Fibroblast of peridontal ligament (primary cell): ENCODE measurements around the gene CTNNA2.
A peak's percentile ranks its signal among the peaks of the same experiment; 100 is the strongest.

Source experiments
- DNase-seq: peaks from one replicate; pipeline ENCODE4 v3.0.0-alpha.2; 2010; ENCODE audit errors: extremely low read depth

CTNNA2 gene

GRCh38 chr2:79512442-79513401 lies at the start of gene CTNNA2:
TSS of gene CTNNA2 (plus strand) at chr2:79513051.
- no peak for DNase-seq

GRCh38 chr2:79487399-79487798 lies 25.5 kb upstream of the CTNNA2 start:
- DNase-seq = no peak

- DNase-seq = peak; percentile 8
Measured at GRCh38 chr2:79511320-79511951, 1.4 kb upstream of the CTNNA2 start.

GRCh38 chr2:79513711-79514110 lies 860 bp downstream of the CTNNA2 start:
- DNase-seq = no peak

- DNase-seq = no peak
Measured at GRCh38 chr2:79529636-79530035, 16.8 kb downstream of the CTNNA2 start.

- no peak for DNase-seq
Measured at GRCh38 chr2:79530443-79530842, 17.6 kb downstream of the CTNNA2 start.

- no peak for DNase-seq
Measured at GRCh38 chr2:79547568-79547967, 34.7 kb downstream of the CTNNA2 start.

GRCh38 chr2:79552653-79553052 lies 39.8 kb downstream of the CTNNA2 start:
- no peak for DNase-seq

- no peak for DNase-seq
Measured at GRCh38 chr2:79554899-79555298, 42.0 kb downstream of the CTNNA2 start.

- DNase-seq = no peak
Measured at GRCh38 chr2:79564065-79564464, 51.2 kb downstream of the CTNNA2 start.

GRCh38 chr2:79569048-79569447 lies 56.2 kb downstream of the CTNNA2 start:
- DNase-seq = no peak

GRCh38 chr2:79573895-79574674 lies 61.2 kb downstream of the CTNNA2 start:
- no peak for DNase-seq

GRCh38 chr2:79576451-79576850 lies 63.6 kb downstream of the CTNNA2 start:
- DNase-seq = no peak

GRCh38 chr2:79578952-79579351 lies 66.1 kb downstream of the CTNNA2 start:
- DNase-seq = no peak

GRCh38 chr2:79580175-79580574 lies 67.3 kb downstream of the CTNNA2 start:
- no peak for DNase-seq

- no peak for DNase-seq
Measured at GRCh38 chr2:79585701-79586433, 73.0 kb downstream of the CTNNA2 start.

- no peak for DNase-seq
Measured at GRCh38 chr2:79591281-79591680, 78.4 kb downstream of the CTNNA2 start.

GRCh38 chr2:79593237-79593867 lies 80.5 kb downstream of the CTNNA2 start:
- DNase-seq = no peak

- DNase-seq = no peak
Measured at GRCh38 chr2:79596403-79596802, 83.6 kb downstream of the CTNNA2 start.

- no peak for DNase-seq
Measured at GRCh38 chr2:79604748-79605147, 91.9 kb downstream of the CTNNA2 start.

- no peak for DNase-seq
Measured at GRCh38 chr2:79611448-79612016, 98.7 kb downstream of the CTNNA2 start.
